Astrocyte (in vitro differentiated cells and primary cell): ENCODE measurements around the gene TBCA. TPM values are rescaled to one million over a fixed set of nuclear protein-coding genes. Genes with fewer than 3 reads are reported as not detected.

Experiments
- DNase-seq: peaks from one replicate; pipeline ENCODE4 v3.0.0-alpha.2; 2010; ENCODE audit warnings: low read depth
- FAIRE-seq: peaks from 2 replicates; lab custom pipeline; 2011; peaks lifted over from hg19 to GRCh38; lab: Jason Lieb, UNC
- H2AFZ ChIP-seq: 2 replicates; pipeline ENCODE4 v1.6.0; 2012; ENCODE audit warnings: low read depth, low read length, inconsistent platforms
- H3K27ac ChIP-seq: 2 replicates; pipeline ENCODE4 v1.5.1; 2011; ENCODE audit warnings: low read depth, low read length, inconsistent platforms
- H3K27me3 ChIP-seq: 2 replicates; pipeline ENCODE4 v1.6.0; 2011; ENCODE audit warnings: low read length, inconsistent platforms; ENCODE audit not compliant: insufficient read depth
- H3K36me3 ChIP-seq: 2 replicates; pipeline ENCODE4 v1.5.1; 2011; ENCODE audit warnings: low read length, inconsistent platforms; ENCODE audit not compliant: insufficient read depth
- H3K4me1 ChIP-seq: 2 replicates; pipeline ENCODE4 v1.5.1; 2011; ENCODE audit warnings: low read length, inconsistent platforms; ENCODE audit not compliant: insufficient read depth
- H3K4me2 ChIP-seq: 2 replicates; pipeline ENCODE4 v1.6.0; 2012; ENCODE audit warnings: low read length, inconsistent platforms
- H3K4me3 ChIP-seq: 2 replicates; pipeline ENCODE4 v1.5.1; 2011; ENCODE audit warnings: low read depth, mild to moderate bottlenecking, low read length, inconsistent platforms; ENCODE audit not compliant: insufficient read depth
- H3K79me2 ChIP-seq: 2 replicates; pipeline ENCODE4 v1.6.0; 2012; ENCODE audit warnings: mild to moderate bottlenecking, low read length, inconsistent platforms; ENCODE audit not compliant: insufficient read depth
- H3K9ac ChIP-seq: 2 replicates; pipeline ENCODE4 v1.6.0; 2012; ENCODE audit warnings: mild to moderate bottlenecking, low read length, inconsistent platforms
- H3K9me3 ChIP-seq: 2 replicates; pipeline ENCODE4 v1.5.1; 2012; ENCODE audit warnings: low read depth, mild to moderate bottlenecking, low read length, inconsistent platforms; ENCODE audit not compliant: insufficient read depth
- H4K20me1 ChIP-seq: 2 replicates; pipeline ENCODE4 v1.6.0; 2012; ENCODE audit warnings: low read length, inconsistent platforms; ENCODE audit not compliant: insufficient read depth
- H3K27ac Mint-ChIP-seq: one replicate; pipeline ENCODE4 v1.8.0; 2021; ENCODE audit warnings: mild to moderate bottlenecking, mixed read lengths; ENCODE audit not compliant: unreplicated experiment
- H3K27me3 Mint-ChIP-seq: one replicate; pipeline ENCODE4 v1.8.0; 2021; ENCODE audit warnings: low read depth, mixed read lengths; ENCODE audit not compliant: unreplicated experiment
- H3K36me3 Mint-ChIP-seq: one replicate; pipeline ENCODE4 v1.8.0; 2021; ENCODE audit warnings: low read depth, mixed read lengths; ENCODE audit not compliant: unreplicated experiment
- H3K4me1 Mint-ChIP-seq: one replicate; pipeline ENCODE4 v1.8.0; 2021; ENCODE audit warnings: low read depth, mixed read lengths; ENCODE audit not compliant: unreplicated experiment
- H3K4me3 Mint-ChIP-seq: one replicate; pipeline ENCODE4 v1.8.0; 2021; ENCODE audit warnings: mild to moderate bottlenecking, moderate library complexity, mixed read lengths; ENCODE audit not compliant: unreplicated experiment
- H3K9me3 Mint-ChIP-seq: one replicate; pipeline ENCODE4 v1.8.0; 2021; ENCODE audit warnings: mild to moderate bottlenecking, mixed read lengths; ENCODE audit not compliant: unreplicated experiment
- EZH2 ChIP-seq: IDR thresholded peaks from 2 replicates; pipeline ENCODE4 v1.6.1; 2012; ENCODE audit warnings: mild to moderate bottlenecking, low read length, inconsistent platforms; ENCODE audit not compliant: insufficient read depth
- total RNA-seq: library from RNA; stranded (reverse); gene quantifications from 2 replicates; pipeline ENCODE4 v1.2.1, GENCODE V29; 2021
- TF ChIP-seq, protein P1 (sequence below): IDR thresholded peaks from 2 replicates; pipeline ENCODE4 v1.5.1; 2011; ENCODE audit warnings: low read depth, mild to moderate bottlenecking, inconsistent platforms, low read length, moderate library complexity; ENCODE audit not compliant: insufficient read depth

TBCA gene
- total RNA-seq, 1 donor from 2014 or later, result 207 TPM

DNA sequence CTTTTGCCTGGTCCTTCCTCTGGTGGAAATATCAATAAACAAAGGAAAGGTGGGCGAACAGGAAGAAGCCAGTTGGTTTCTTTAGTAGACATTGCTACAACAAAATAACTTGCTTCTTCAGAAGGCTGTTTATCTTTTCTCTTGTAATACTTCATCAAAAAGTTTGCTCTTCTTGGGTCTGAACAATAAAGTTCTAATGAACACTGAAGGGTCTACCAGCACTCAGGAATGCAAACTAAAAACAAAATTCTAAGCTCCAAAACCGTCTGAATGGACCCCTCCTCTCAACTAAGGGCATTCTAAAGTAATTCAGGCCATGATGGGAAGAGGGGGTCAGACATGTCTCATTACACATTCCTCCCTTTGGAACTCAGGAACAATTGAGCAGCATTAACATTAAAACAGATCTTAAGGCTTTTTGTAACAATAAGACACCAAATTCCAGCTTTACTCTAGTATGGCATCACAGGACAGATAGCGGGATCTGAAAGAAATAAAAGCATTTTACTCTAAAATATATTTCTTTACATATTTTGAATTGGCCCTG is 2.3 kb downstream of the TBCA start:
- peak overlapping the region; percentile 96 for H3K9ac ChIP-seq
- no peaks in the 10 kb centered on the region for H3K9me3 ChIP-seq
- peak overlapping the region; percentile 90 for H3K4me3 Mint-ChIP-seq
- FAIRE-seq (no peak), DNase-seq (no peak)
- H4K20me1 ChIP-seq, result peaks cover 58% of the 10 kb centered on the region
- H2AFZ ChIP-seq, result no peak overlapping the region
- peak overlapping the region; percentile 24 for H3K4me3 ChIP-seq
- peaks cover 72% of the 10 kb centered on the region for H3K79me2 ChIP-seq
- H3K36me3 ChIP-seq, result peaks cover 8% of the 10 kb centered on the region
- peaks cover 6% of the 10 kb centered on the region for H3K4me1 ChIP-seq
- H3K27ac Mint-ChIP-seq, result no peak overlapping the region
- H3K27ac ChIP-seq, result no peak overlapping the region
- H3K27me3 Mint-ChIP-seq, result no peaks in the 10 kb centered on the region
- TF ChIP-seq, protein P1, sequence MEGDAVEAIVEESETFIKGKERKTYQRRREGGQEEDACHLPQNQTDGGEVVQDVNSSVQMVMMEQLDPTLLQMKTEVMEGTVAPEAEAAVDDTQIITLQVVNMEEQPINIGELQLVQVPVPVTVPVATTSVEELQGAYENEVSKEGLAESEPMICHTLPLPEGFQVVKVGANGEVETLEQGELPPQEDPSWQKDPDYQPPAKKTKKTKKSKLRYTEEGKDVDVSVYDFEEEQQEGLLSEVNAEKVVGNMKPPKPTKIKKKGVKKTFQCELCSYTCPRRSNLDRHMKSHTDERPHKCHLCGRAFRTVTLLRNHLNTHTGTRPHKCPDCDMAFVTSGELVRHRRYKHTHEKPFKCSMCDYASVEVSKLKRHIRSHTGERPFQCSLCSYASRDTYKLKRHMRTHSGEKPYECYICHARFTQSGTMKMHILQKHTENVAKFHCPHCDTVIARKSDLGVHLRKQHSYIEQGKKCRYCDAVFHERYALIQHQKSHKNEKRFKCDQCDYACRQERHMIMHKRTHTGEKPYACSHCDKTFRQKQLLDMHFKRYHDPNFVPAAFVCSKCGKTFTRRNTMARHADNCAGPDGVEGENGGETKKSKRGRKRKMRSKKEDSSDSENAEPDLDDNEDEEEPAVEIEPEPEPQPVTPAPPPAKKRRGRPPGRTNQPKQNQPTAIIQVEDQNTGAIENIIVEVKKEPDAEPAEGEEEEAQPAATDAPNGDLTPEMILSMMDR, result no peak
- TF ChIP-seq EZH2, result no peak
- no peaks in the 10 kb centered on the region for H3K27me3 ChIP-seq
- no peaks in the 10 kb centered on the region for H3K9me3 Mint-ChIP-seq
- H3K4me2 ChIP-seq, result peak overlapping the region; percentile 98
- no peaks in the 10 kb centered on the region for H3K36me3 Mint-ChIP-seq
- H3K4me1 Mint-ChIP-seq, result peaks cover 24% of the 10 kb centered on the region

DNA sequence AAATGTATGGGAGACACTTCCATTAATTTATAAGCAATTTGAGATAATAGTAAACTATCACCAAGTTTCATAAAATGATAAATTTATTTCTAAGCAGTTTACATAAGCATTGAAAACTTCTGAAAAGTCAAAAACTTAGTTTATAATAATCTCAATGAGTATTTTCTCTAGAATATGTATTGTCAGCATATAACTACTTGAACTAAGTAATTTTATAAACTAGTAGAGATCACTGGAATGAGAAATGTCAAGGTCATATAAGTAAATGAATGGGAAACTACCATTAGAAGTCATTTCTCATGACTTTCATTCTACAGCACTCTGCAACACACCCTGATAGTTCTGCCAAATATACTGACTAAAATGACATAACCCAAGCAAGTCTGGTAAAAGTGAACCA is 3.4 kb downstream of the TBCA start:
- Histone ChIP-seq H4K20me1 (peaks cover 60% of the 10 kb centered on the region), H3K27ac (no peak overlapping the region), H3K27me3 (no peaks in the 10 kb centered on the region), H3K4me1 (peaks cover 6% of the 10 kb centered on the region), H3K9ac (no peak overlapping the region), H2AFZ (no peak overlapping the region), H3K36me3 (peaks cover 8% of the 10 kb centered on the region), H3K79me2 (peaks cover 83% of the 10 kb centered on the region), H3K4me3 (no peak overlapping the region), H3K9me3 (no peaks in the 10 kb centered on the region), H3K4me2 (no peak overlapping the region)
- H3K27me3 Mint-ChIP-seq, result no peaks in the 10 kb centered on the region
- no peak overlapping the region for H3K27ac Mint-ChIP-seq
- FAIRE-seq, result no peak
- H3K4me3 Mint-ChIP-seq, result peak overlapping the region; percentile 7
- no peak for DNase-seq
- peaks cover 25% of the 10 kb centered on the region for H3K4me1 Mint-ChIP-seq
- H3K36me3 Mint-ChIP-seq, result no peaks in the 10 kb centered on the region
- TF ChIP-seq EZH2, result no peak
- TF ChIP-seq, protein P1, result no peak
- no peaks in the 10 kb centered on the region for H3K9me3 Mint-ChIP-seq

DNA sequence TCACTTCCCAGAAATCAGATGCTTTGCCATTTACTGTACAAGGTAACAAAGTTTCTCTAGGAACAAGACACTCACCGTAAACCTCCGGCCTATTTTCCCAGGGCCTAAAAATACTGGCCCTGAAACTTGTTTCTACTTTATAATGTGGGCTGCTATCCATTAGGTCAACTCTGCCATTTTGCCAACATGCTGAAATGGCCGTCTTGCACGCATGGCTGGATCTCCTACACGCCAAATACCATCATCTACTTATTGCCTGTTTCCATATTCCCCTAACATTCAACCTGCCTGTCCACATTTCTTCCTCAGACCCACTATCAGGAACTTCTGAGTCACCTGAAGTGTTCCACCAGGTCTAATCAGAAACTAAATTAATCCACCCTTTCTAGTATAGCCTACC is 4.7 kb downstream of the TBCA start:
- H3K9me3 Mint-ChIP-seq, result no peaks in the 10 kb centered on the region

More for the DNA sequence above, 4.7 kb downstream of the TBCA start:
- FAIRE-seq (no peak), DNase-seq (no peak)
- no peaks in the 10 kb centered on the region for H3K27me3 ChIP-seq
- no peak overlapping the region for H3K4me3 ChIP-seq
- Mint-ChIP-seq H3K4me3 (no peak overlapping the region), H3K27ac (no peak overlapping the region), H3K4me1 (peaks cover 25% of the 10 kb centered on the region), H3K36me3 (peaks cover 9% of the 10 kb centered on the region), H3K27me3 (no peaks in the 10 kb centered on the region)
- no peak overlapping the region for H2AFZ ChIP-seq
- H3K27ac ChIP-seq, result no peak overlapping the region
- peaks cover 95% of the 10 kb centered on the region for H3K79me2 ChIP-seq
- H3K4me1 ChIP-seq, result peaks cover 2% of the 10 kb centered on the region
- H3K9ac ChIP-seq, result no peak overlapping the region
- peaks cover 8% of the 10 kb centered on the region for H3K36me3 ChIP-seq
- peaks cover 68% of the 10 kb centered on the region for H4K20me1 ChIP-seq
- no peak overlapping the region for H3K4me2 ChIP-seq
- H3K9me3 ChIP-seq, result no peaks in the 10 kb centered on the region
- no peak for TF ChIP-seq EZH2
- TF ChIP-seq, protein P1, result no peak
